Kidney tubule cell (primary cell): Measurements from ENCODE around the gene CEP41.

Experiments used
- DNase-seq: peaks from one replicate; pipeline ENCODE4 v3.0.0-alpha.2; 2018; ENCODE audit warnings: low spot score

CEP41 gene

GRCh38 chr7:130350945-130351790 is 89.6 kb downstream of the CEP41 start:
- no peak for DNase-seq

GRCh38 chr7:130349911-130350782 is 90.7 kb downstream of the CEP41 start:
- DNase-seq, result peak; percentile 9

GRCh38 chr7:130346941-130347340 is 93.9 kb downstream of the CEP41 start:
- DNase-seq, result no peak

GRCh38 chr7:130346177-130346905 is 94.5 kb downstream of the CEP41 start:
- no peak for DNase-seq

- DNase-seq, result no peak
Measured at GRCh38 chr7:130345725-130346124, 95.1 kb downstream of the CEP41 start.

GRCh38 chr7:130345136-130345535 is 95.7 kb downstream of the CEP41 start:
- no peak for DNase-seq

GRCh38 chr7:130344271-130344866 is 96.4 kb downstream of the CEP41 start, which contains the start of gene CPA5:
CPA5 (plus strand) TSS chr7:130344816; CDS start chr7:130346486, 1,670 bp downstream.
- peak; percentile 30 for DNase-seq
